Thyroid gland (tissue), 4 donors: ENCODE measurements around the gene ELFN2.

Experiments
- CTCF ChIP-seq, 6 experiments: fragments of 200-600 bp in 3 of 6; fragments of 450-650 bp in 3 of 6; sonication (generic) in 3 of 6; IDR thresholded peaks; one replicate each; pipeline ENCODE4 v1.5.1; 2016 to 2019; ENCODE audit warnings: antibody characterized with exemption in 6 of 6, mild to moderate bottlenecking in 2 of 6, inconsistent platforms in 1 of 6, moderate library complexity in 1 of 6
- POLR2A ChIP-seq, 2 donors: fragments of 450-650 bp; IDR thresholded peaks; one replicate each; pipeline ENCODE4 v1.6.1; 2017; ENCODE audit warnings: antibody characterized with exemption in 2 of 2, mild to moderate bottlenecking in 2 of 2, moderate library complexity in 1 of 2

DNA sequence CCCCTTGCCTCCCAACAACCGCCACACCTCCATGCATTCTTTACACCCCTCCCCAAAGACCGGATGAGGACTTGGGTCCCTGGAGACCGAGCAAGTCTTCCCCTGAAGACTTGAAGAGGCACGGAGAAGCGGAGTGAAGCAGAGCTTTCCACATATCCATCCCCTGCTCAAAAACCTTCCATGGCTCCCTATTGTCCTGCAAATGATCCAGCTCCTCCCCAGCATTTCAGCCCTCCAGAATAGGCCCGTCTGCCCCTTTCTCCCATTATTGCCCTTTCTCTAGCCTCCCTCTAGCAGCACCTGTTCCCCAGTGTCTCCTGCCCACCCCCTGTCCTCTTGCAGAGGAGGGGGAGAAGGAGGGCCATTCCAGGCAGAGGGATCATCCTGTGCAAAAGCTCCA lies 85.2 kb downstream of the ELFN2 start:
- TF ChIP-seq CTCF (IDR thresholded peaks at IDR 0.05): no peak
- TF ChIP-seq POLR2A (IDR thresholded peaks at IDR 0.05): no peak
